D721Med (cell line): Measurements from ENCODE around the gene ADGRA1.
"Not testable (repeated sequence)": the region's sequence is repeated elsewhere in the genome, so short reads cannot be mapped to it uniquely, and the experiment has no call there.

Experiments
- DNase-seq: peaks from one replicate; pipeline ENCODE4 v3.0.0; 2011; ENCODE audit warnings: low spot score; ENCODE audit not compliant: insufficient read length
- FAIRE-seq: peaks from 2 replicates; lab custom pipeline; 2011; peaks lifted over from hg19 to GRCh38; lab: Jason Lieb, UNC
- CTCF ChIP-seq: IDR thresholded peaks from 2 replicates; pipeline ENCODE4 v1.5.1; 2012; ENCODE audit warnings: mild to moderate bottlenecking, control low read depth; ENCODE audit not compliant: insufficient read depth; ENCODE audit errors: missing control alignments

Gene ADGRA1

GRCh38 chr10:133110133-133110532, 22.4 kb downstream of the ADGRA1 start:
- DNase-seq (no peak), FAIRE-seq (no peak)
- TF ChIP-seq CTCF = no peak

GRCh38 chr10:133110609-133111275, 23.0 kb downstream of the ADGRA1 start:
- no peak for FAIRE-seq
- TF ChIP-seq CTCF = no peak
- no peak for DNase-seq

GRCh38 chr10:133111640-133112039, 23.9 kb downstream of the ADGRA1 start:
- not testable (repeated sequence) for FAIRE-seq, DNase-seq

- FAIRE-seq (no peak), DNase-seq (no peak)
- TF ChIP-seq CTCF = no peak
Measured at GRCh38 chr10:133113146-133113830, 25.6 kb downstream of the ADGRA1 start.

GRCh38 chr10:133113847-133114246, 26.1 kb downstream of the ADGRA1 start:
- FAIRE-seq = no peak
- DNase-seq = no peak
- TF ChIP-seq CTCF = no peak

GRCh38 chr10:133114251-133114650, 26.5 kb downstream of the ADGRA1 start:
- no peak for TF ChIP-seq CTCF
- DNase-seq = no peak
- FAIRE-seq = no peak

GRCh38 chr10:133114726-133115452, 27.2 kb downstream of the ADGRA1 start:
- DNase-seq (no peak), FAIRE-seq (no peak)
- TF ChIP-seq CTCF = no peak
